ENCODE data around the gene CAMK1D. TPM values are rescaled to one million over a fixed set of nuclear protein-coding genes. Genes with fewer than 3 reads are reported as not detected.

CAMK1D gene
- total and polyA plus RNA-seq, 2 of the 8 experiments (the other 6 are each of a cell fraction or from before 2014, with no cell fraction given), result 3.5 to 10.6 TPM

- Histone ChIP-seq H3K23ac (ENCODE audit: insufficient read length) (no peak overlapping the region), H4K5ac (ENCODE audit: insufficient read length, low read depth, low read length) (no peak overlapping the region), H3K79me1 (ENCODE audit: low read depth, low read length) (no peaks in the 10 kb centered on the region), H3K9ac (replicated peaks in 1 of 4; ENCODE audit: extremely low read depth in 1 of 4, low read depth in 3 of 4, low read length in 3 of 4) (no peak overlapping the region), H3K4me2 (ENCODE audit: insufficient read depth in 1 of 2, low read depth in 2 of 2, low read length in 2 of 2) (no peak overlapping the region), H3K79me2 (ENCODE audit: control insufficient read depth in 1 of 2, insufficient read depth in 2 of 2, low read length in 2 of 2) (no peaks in the 10 kb centered on the region), H3K4me3 (ENCODE audit: extremely low read depth in 1 of 4, insufficient read depth in 2 of 4, low read depth in 3 of 4, low read length in 4 of 4) (no peak overlapping the region), H3K27ac (ENCODE audit: low read depth, low read length) (no peak overlapping the region), H3K36me3 (ENCODE audit: control insufficient read depth in 2 of 4, insufficient read depth in 4 of 4, low read length in 3 of 4) (no peaks in the 10 kb centered on the region), H3K56ac (replicated peaks; ENCODE audit: insufficient read length, low read depth, low read length) (no peak overlapping the region), H3K23me2 (ENCODE audit: low read depth, low read length) (no peaks in the 10 kb centered on the region), H3K18ac (ENCODE audit: extremely low read depth, low read length) (no peak overlapping the region), H4K8ac (ENCODE audit: extremely low read depth, insufficient read depth, low read length) (no peak overlapping the region), H2BK120ac (replicated peaks; ENCODE audit: low read depth, low read length) (no peak overlapping the region), H3K4ac (replicated peaks; ENCODE audit: insufficient read length, low read depth, low read length) (no peak overlapping the region), H2BK20ac (ENCODE audit: low read length) (no peak overlapping the region), H4K20me1 (replicated peaks in 1 of 2; ENCODE audit: control insufficient read depth in 1 of 2, insufficient read depth in 2 of 2, low read length in 2 of 2) (no peaks in the 10 kb centered on the region), H4K91ac (replicated peaks; ENCODE audit: insufficient read length, low read length) (no peak overlapping the region), H2BK15ac (ENCODE audit: low read length) (no peak overlapping the region), H2AFZ (ENCODE audit: low read length) (no peak overlapping the region), H2AK5ac (ENCODE audit: low read depth, low read length) (no peak overlapping the region), H3K14ac (ENCODE audit: insufficient read length) (no peak overlapping the region), H3K4me1 (replicated peaks in 1 of 4; ENCODE audit: control insufficient read depth in 3 of 4, insufficient read depth in 4 of 4, low read length in 3 of 4) (peaks cover 5 to 17% (median 11%) of the 10 kb centered on the region in 4 experiments), H2BK12ac (ENCODE audit: low read depth, low read length) (no peak overlapping the region), H3K9me3 (ENCODE audit: insufficient read depth in 2 of 2, low read depth in 1 of 2, low read length in 1 of 2) (peaks cover 4 to 8% of the 10 kb centered on the region in 2 experiments; a peak in 2 of 4 replicates), H3K27me3 (replicated peaks in 1 of 4; ENCODE audit: control insufficient read depth in 3 of 4, extremely low read depth in 1 of 4, insufficient read depth in 3 of 4, low read length in 3 of 4) (no peaks in the 10 kb centered on the region), H2BK5ac (ENCODE audit: low read depth, low read length) (no peak overlapping the region)
- no peak for DNase-seq (ENCODE audit: low read depth in 1 of 2, low spot score in 2 of 2)
- 78% methylated on average over 9 of the region's 9 CpGs; no CpG with 5 or more reads in 1 of the 2 experiments for WGBS, 2 experiments (ENCODE audit: extremely low coverage in 1 of 2, insufficient coverage in 1 of 2, insufficient read length in 1 of 2, insufficient replicate concordance in 2 of 2, low coverage in 1 of 2, low lambda C conversion rate in 2 of 2, missing lambda C conversion rate in 1 of 2)
- no peak for FAIRE-seq
- ChIA-PET CTCF (ENCODE audit: partially characterized antibody) (interaction anchor here (0.9 to 1.7 kb wide), 2 partner anchors 8 to 177 kb away, joined by 3 to 4 read pairs; no protein-coding TSS in a partner anchor), POLR2A (ENCODE audit: partially characterized antibody) (interaction anchor here (1.4 kb wide), 1 partner anchor 17 kb away, joined by 5 read pairs; no protein-coding TSS in a partner anchor)
- TF ChIP-seq NANOG (IDR thresholded peaks at IDR 0.05; ENCODE audit: insufficient read depth, low read depth, low read length, poor library complexity, severe bottlenecking) (no peak), CHD1 (IDR thresholded peaks at IDR 0.05; ENCODE audit: low read depth, low read length) (no peak), CTBP2 (IDR thresholded peaks at IDR 0.05; ENCODE audit: borderline replicate concordance, insufficient read depth, insufficient read length, low read length) (no peak), TCF12 (IDR thresholded peaks at IDR 0.05; ENCODE audit: low read depth, low read length) (no peak), GTF2F1 (IDR thresholded peaks at IDR 0.05; ENCODE audit: borderline replicate concordance, low read depth, low read length) (no peak), YY1 (IDR thresholded peaks at IDR 0.05; ENCODE audit: low read depth, low read length) (no peak), EGR1 (IDR thresholded peaks at IDR 0.05; ENCODE audit: borderline replicate concordance, low read depth, low read length) (no peak), HDAC6 (IDR thresholded peaks at IDR 0.05; ENCODE audit: low read depth, low read length) (no peak), JUND (IDR thresholded peaks at IDR 0.05; ENCODE audit: low read length) (no peak), CEBPB (IDR thresholded peaks at IDR 0.05; ENCODE audit: low read depth, low read length) (no peak), SIX5 (IDR thresholded peaks at IDR 0.05; ENCODE audit: low read depth, low read length) (no peak)
- TF ChIP-seq, protein P1, sequence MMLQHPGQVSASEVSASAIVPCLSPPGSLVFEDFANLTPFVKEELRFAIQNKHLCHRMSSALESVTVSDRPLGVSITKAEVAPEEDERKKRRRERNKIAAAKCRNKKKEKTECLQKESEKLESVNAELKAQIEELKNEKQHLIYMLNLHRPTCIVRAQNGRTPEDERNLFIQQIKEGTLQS (IDR thresholded peaks at IDR 0.05; ENCODE audit: insufficient read depth, low read depth, low read length), result no peak
- TF ChIP-seq, protein P2, sequence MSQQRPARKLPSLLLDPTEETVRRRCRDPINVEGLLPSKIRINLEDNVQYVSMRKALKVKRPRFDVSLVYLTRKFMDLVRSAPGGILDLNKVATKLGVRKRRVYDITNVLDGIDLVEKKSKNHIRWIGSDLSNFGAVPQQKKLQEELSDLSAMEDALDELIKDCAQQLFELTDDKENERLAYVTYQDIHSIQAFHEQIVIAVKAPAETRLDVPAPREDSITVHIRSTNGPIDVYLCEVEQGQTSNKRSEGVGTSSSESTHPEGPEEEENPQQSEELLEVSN (IDR thresholded peaks at IDR 0.05), result no peak
Observed at GRCh38 chr10:12479924-12480323, 130.6 kb downstream of the CAMK1D start.

All from H1 (cell line).